Keratinocyte (primary cell): Measurements from ENCODE around the gene NR2E3. TPM values are rescaled to one million over a fixed set of nuclear protein-coding genes. Genes with fewer than 3 reads are reported as not detected.

Experiments used
- DNase-seq: peaks from one replicate; pipeline ENCODE4 v3.0.0-alpha.2; 2011; ENCODE audit warnings: low read depth, missing footprints, low spot score
- FAIRE-seq: peaks from 2 replicates; lab custom pipeline; 2011; peaks lifted over from hg19 to GRCh38; lab: Jason Lieb, UNC
- H2AFZ ChIP-seq: 2 replicates; pipeline ENCODE4 v1.6.0; 2012; ENCODE audit warnings: low read length, control low read depth, inconsistent platforms; ENCODE audit not compliant: control insufficient read depth
- H3K27ac ChIP-seq: 2 replicates; pipeline ENCODE4 v1.5.1; 2011; ENCODE audit warnings: low read length; ENCODE audit not compliant: control insufficient read depth, insufficient read depth
- H3K27me3 ChIP-seq: 3 replicates; pipeline ENCODE4 v1.6.0; 2011; ENCODE audit warnings: low read length; ENCODE audit not compliant: control insufficient read depth, insufficient read depth; ENCODE audit errors: extremely low read depth
- H3K36me3 ChIP-seq, 2 experiments: 2 replicates in 1 of 2; 3 replicates in 1 of 2; pipeline ENCODE4 v1.5.1; 2011; ENCODE audit warnings: low read length in 2 of 2, mild to moderate bottlenecking in 1 of 2; ENCODE audit not compliant: control insufficient read depth in 2 of 2, insufficient read depth in 2 of 2; ENCODE audit errors: extremely low read depth in 1 of 2
- H3K4me1 ChIP-seq: 3 replicates; pipeline ENCODE4 v1.5.1; 2011; ENCODE audit warnings: low read length; ENCODE audit not compliant: control insufficient read depth, insufficient read depth; ENCODE audit errors: extremely low read depth
- H3K4me2 ChIP-seq: 3 replicates; pipeline ENCODE4 v1.6.0; 2011; ENCODE audit warnings: low read depth, low read length; ENCODE audit not compliant: control insufficient read depth, insufficient read depth; ENCODE audit errors: extremely low read depth
- H3K4me3 ChIP-seq, 3 experiments: fragments of 200-600 bp in 1 of 3; sonication (generic) in 1 of 3; 2 replicates in 2 of 3; 3 replicates in 1 of 3; pipeline ENCODE4 v1.5.1; 2011 to 2016; ENCODE audit warnings: low read length in 3 of 3, mild to moderate bottlenecking in 3 of 3, control low read depth in 2 of 3, inconsistent platforms in 1 of 3, low read depth in 1 of 3, mixed read lengths in 1 of 3, mixed run types in 1 of 3, moderate library complexity in 1 of 3; ENCODE audit not compliant: control insufficient read depth in 2 of 3, insufficient read depth in 2 of 3; ENCODE audit errors: extremely low read depth in 1 of 3
- H3K79me2 ChIP-seq: 2 replicates; pipeline ENCODE4 v1.6.0; 2012; ENCODE audit warnings: low read length; ENCODE audit not compliant: control insufficient read depth, insufficient read depth
- H3K9ac ChIP-seq: 3 replicates; pipeline ENCODE4 v1.6.0; 2011; ENCODE audit warnings: low read length; ENCODE audit not compliant: control insufficient read depth, insufficient read depth; ENCODE audit errors: extremely low read depth
- H3K9me1 ChIP-seq: 3 replicates; pipeline ENCODE4 v1.6.0; 2011; ENCODE audit warnings: low read length; ENCODE audit not compliant: control insufficient read depth, insufficient read depth; ENCODE audit errors: extremely low read depth
- H3K9me3 ChIP-seq: 2 replicates; pipeline ENCODE4 v1.5.1; 2012; ENCODE audit warnings: low read depth, low read length; ENCODE audit not compliant: control insufficient read depth
- H4K20me1 ChIP-seq: 3 replicates; pipeline ENCODE4 v1.6.0; 2011; ENCODE audit warnings: low read length; ENCODE audit not compliant: control insufficient read depth, insufficient read depth; ENCODE audit errors: extremely low read depth
- EZH2 ChIP-seq: IDR thresholded peaks from one replicate; pipeline ENCODE4 v1.6.1; 2012; ENCODE audit warnings: inconsistent platforms, mild to moderate bottlenecking, low read length, moderate library complexity
- dilution Hi-C: fragments of 300-500 bp; cut with MboI; formaldehyde crosslinking; loops from one replicate; pipeline ENCODE4 v1.7.0; 2020; ENCODE audit warnings: low sequenced_read_pairs; ENCODE audit not compliant: extremely low pct_ligation_motif_present
- polyA plus RNA-seq, 5 experiments: library from polyadenylated mRNA; depleted of rRNA in 3 of 5; stranded (reverse) in 3 of 5; stranded (forward) in 1 of 5; unstranded in 1 of 5; fragments of >200 nt; gene quantifications; 1 replicate in 1 of 5; 2 replicates in 3 of 5; 3 replicates in 1 of 5; pipeline versions ENCODE4 v1.2.1 to v1.2.3, GENCODE V29; 2011 to 2012; ENCODE audit warnings: missing spikeins in 2 of 5, low read depth in 1 of 5, low replicate concordance in 1 of 5
- TF ChIP-seq, protein P1 (sequence below), 3 experiments: IDR thresholded peaks in 1 of 3; conservative IDR thresholded peaks in 1 of 3; optimal IDR thresholded peaks in 1 of 3; 2 replicates in 2 of 3; 3 replicates in 1 of 3; pipeline versions ENCODE3 to v1.5.1; 2011; ENCODE audit warnings: low read length in 3 of 3, mild to moderate bottlenecking in 3 of 3, moderate library complexity in 2 of 3, control low read depth in 1 of 3, inconsistent platforms in 1 of 3; ENCODE audit not compliant: insufficient read depth in 2 of 3; ENCODE audit errors: extremely low read depth in 1 of 3

NR2E3 gene
- polyA plus RNA-seq, 1 donor (not counting 4 experiments of a cell fraction or from before 2014, with no cell fraction given): 0.46 TPM

DNA sequence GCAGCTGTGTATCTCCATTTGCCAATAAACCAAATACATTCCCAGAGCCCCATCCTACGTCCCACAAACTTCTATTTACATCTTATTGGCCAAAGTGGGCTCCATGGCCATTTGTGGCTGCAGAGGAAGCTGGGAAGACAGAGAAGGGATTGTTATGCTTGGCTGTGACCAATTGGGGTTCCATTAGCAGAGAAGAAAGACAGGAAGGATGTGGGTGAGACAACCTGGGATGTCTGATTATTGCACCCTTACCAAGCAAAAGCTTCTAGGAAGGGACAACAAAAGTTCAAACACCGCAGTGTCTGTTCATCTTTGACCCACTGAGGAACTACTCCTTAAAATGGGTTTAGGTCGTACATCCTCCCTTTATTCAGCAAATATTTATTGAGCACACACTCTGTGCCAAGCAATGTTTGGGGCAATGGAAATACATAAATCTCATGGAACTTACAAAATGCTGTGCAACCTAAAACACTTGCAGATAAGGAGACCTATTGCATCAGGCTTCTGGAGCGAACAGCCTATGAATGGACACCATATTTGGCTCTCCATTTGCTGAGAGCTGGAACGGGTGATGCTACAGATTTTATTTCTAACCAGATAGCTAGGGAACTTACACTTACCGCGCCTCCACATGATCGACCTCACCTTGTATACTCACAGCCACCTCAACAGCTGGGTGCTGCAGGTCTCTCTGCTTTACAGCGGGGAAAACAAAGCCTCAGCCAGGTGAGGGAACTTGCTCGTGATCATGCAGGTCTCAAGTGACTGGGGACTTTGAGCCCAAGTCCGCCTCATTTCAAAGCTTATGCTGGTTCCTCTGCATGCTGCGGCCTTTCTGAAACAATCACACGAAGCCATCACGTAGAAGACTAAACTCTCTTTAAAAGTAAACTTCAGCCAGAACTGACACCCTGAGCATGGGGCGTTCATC lies 21.4 kb upstream of the NR2E3 start:
- H4K20me1 ChIP-seq: no peaks in the 10 kb centered on the region
- H3K9me3 ChIP-seq: no peaks in the 10 kb centered on the region
- H3K4me2 ChIP-seq: no peak overlapping the region
- no peak overlapping the region for H3K4me3 ChIP-seq
- no peak for TF ChIP-seq EZH2
- TF ChIP-seq, protein P1, sequence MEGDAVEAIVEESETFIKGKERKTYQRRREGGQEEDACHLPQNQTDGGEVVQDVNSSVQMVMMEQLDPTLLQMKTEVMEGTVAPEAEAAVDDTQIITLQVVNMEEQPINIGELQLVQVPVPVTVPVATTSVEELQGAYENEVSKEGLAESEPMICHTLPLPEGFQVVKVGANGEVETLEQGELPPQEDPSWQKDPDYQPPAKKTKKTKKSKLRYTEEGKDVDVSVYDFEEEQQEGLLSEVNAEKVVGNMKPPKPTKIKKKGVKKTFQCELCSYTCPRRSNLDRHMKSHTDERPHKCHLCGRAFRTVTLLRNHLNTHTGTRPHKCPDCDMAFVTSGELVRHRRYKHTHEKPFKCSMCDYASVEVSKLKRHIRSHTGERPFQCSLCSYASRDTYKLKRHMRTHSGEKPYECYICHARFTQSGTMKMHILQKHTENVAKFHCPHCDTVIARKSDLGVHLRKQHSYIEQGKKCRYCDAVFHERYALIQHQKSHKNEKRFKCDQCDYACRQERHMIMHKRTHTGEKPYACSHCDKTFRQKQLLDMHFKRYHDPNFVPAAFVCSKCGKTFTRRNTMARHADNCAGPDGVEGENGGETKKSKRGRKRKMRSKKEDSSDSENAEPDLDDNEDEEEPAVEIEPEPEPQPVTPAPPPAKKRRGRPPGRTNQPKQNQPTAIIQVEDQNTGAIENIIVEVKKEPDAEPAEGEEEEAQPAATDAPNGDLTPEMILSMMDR (optimal IDR thresholded peaks at IDR 0.05 in 1 of 3, IDR thresholded peaks at IDR 0.05 in 1 of 3, conservative IDR thresholded peaks at IDR 0.05 in 1 of 3; ENCODE audit: extremely low read depth in 1 of 3, insufficient read depth in 2 of 3, low read length in 3 of 3): no peak
- H3K9ac ChIP-seq: no peak overlapping the region
- H3K27me3 ChIP-seq: no peaks in the 10 kb centered on the region
- no peak overlapping the region for H3K27ac ChIP-seq
- H3K36me3 ChIP-seq: no peaks in the 10 kb centered on the region
- dilution Hi-C loops: no loop called here
- H2AFZ ChIP-seq: no peak overlapping the region
- H3K79me2 ChIP-seq: no peaks in the 10 kb centered on the region
- no peak for FAIRE-seq
- H3K4me1 ChIP-seq: peaks cover 25% of the 10 kb centered on the region
- DNase-seq: no peak
- no peaks in the 10 kb centered on the region for H3K9me1 ChIP-seq

DNA sequence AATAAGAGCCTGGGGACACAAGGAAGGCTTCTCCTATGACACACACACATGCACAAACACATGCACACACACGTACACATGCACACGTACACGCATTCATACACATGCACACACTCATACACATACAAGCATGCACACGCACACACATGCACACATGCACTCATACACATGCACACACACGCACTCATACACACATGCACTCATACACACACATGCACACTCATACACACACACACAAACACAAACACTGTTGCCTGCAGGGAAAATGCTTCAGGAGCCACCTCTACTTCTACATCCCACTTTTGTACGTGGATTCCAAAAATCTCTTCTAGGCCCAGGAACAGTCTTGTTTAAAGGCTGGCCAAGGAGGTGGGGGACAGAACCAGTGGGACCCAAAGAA lies 20.7 kb upstream of the NR2E3 start:
- H3K27ac ChIP-seq: no peak overlapping the region
- peaks cover 25% of the 10 kb centered on the region for H3K4me1 ChIP-seq
- no peak overlapping the region for H2AFZ ChIP-seq
- H3K79me2 ChIP-seq: no peaks in the 10 kb centered on the region
- dilution Hi-C loops: no loop called here
- no peaks in the 10 kb centered on the region for H3K9me1 ChIP-seq
- no peak for TF ChIP-seq EZH2
- TF ChIP-seq, protein P1 (optimal IDR thresholded peaks at IDR 0.05 in 1 of 3, IDR thresholded peaks at IDR 0.05 in 1 of 3, conservative IDR thresholded peaks at IDR 0.05 in 1 of 3; ENCODE audit: extremely low read depth in 1 of 3, insufficient read depth in 2 of 3, low read length in 3 of 3): no peak
- no peaks in the 10 kb centered on the region for H3K36me3 ChIP-seq
- no peaks in the 10 kb centered on the region for H3K27me3 ChIP-seq
- no peak overlapping the region for H3K4me3 ChIP-seq
- no peak for FAIRE-seq
- H3K4me2 ChIP-seq: no peak overlapping the region
- H3K9me3 ChIP-seq: no peaks in the 10 kb centered on the region
- no peak for DNase-seq
- no peaks in the 10 kb centered on the region for H4K20me1 ChIP-seq
- no peak overlapping the region for H3K9ac ChIP-seq
